NCI-H345 (cell line): Measurements from ENCODE around the gene EVL.

Source experiments
- DNase-seq: peaks from one replicate; lab custom pipeline; 2025; lab: John Stamatoyannopoulos, UW

The EVL gene

DNA sequence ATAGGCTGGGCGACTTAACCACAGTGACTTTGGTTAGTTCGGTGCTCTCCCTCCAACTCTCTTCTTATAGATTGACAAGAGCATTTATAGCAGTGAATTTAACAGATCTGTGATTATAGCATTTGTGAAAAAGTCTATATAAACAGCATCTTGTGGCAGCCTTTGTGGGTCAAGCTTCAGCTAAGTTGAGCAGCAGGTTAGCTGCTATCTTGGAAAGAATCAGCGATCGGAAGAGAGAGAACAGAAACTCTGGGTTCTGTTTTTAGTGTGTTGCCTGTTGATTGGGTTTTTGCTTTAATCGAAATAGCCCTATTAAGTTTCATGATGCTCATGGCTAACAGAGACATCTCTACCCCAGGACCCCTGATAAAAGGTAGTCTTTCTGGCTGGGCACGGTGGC is 20.2 kb downstream of the EVL start:
- DNase-seq = no peak

- DNase-seq = no peak
Measured at GRCh38 chr14:100086361-100086760, 21.1 kb downstream of the EVL start.

GRCh38 chr14:100088226-100088625 is 23.0 kb downstream of the EVL start:
- no peak for DNase-seq

DNA sequence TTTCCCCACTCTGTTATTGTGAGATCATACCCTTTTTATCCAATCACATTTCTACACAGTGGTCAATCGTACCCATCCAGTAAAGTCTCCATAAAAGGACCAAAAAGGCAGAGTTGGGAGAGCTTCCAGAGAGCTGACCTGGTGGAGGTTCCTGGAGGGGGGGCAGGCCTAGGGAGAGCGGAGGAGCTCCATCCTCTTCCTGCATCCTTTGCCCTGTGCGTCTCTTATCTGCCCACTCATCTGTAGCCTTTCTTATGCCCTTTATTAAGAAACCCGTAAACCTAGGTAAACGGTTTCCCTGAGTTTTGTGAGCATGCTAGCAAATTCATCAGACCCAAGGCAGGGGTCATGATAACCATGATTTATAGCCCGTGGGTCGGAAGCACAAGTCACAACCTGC is 26.2 kb downstream of the EVL start:
- DNase-seq = no peak

GRCh38 chr14:100092832-100093231 is 27.6 kb downstream of the EVL start:
- DNase-seq = no peak

DNA sequence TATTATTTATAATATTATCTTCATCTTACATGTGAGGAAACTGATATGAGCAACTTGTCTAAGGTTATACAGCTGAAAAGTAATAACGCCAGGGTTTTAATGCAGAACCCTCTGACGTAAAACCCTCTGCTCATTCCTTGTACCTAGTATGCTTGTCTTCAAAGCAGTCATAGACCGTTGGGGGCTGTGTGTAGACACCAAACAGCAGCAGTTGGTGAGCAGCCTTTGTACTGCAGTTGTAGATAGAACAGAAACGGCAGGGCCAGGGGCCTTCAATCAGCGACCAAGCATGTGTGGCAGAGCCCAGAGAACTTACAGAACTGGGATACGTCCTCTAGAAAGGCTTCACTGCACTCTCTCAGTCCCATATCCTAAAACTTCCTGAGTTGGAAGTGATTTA is 28.1 kb downstream of the EVL start:
- no peak for DNase-seq

- no peak for DNase-seq
Measured at GRCh38 chr14:100096656-100097055, 31.4 kb downstream of the EVL start.

- no peak for DNase-seq
Measured at GRCh38 chr14:100098171-100098570, 32.9 kb downstream of the EVL start.

DNA sequence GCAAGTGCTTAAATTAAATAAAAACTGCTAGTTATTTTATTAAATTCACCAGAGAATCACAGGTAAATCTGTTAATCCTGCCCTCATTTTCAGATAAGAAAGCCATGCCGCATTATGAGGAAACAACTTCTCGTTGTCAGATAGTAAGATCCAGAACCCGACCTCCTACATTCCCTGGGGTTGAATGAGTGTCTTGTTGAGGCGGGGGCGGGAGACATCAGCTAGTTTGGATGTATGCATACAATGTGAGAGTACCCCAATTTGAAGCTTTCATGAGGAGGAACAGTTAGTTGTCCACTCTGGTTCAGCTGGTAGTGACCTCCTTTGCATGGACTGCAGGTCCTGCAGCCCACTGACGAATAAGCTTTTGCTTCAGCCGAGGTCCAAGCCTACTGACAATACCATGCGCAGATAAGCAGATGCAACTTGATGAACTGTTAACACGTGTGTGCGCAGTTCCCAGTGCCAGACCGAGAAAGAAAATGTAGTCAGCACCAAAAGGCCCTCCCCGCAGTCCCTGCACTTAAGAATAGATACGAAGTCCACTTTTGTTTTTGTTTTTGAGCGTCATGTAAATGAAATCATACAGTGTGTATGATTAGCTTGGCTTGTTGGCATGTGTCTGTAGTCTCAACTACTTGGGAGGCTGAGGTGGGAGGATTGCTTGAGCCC is 34.9 kb downstream of the EVL start:
- DNase-seq = no peak

DNA sequence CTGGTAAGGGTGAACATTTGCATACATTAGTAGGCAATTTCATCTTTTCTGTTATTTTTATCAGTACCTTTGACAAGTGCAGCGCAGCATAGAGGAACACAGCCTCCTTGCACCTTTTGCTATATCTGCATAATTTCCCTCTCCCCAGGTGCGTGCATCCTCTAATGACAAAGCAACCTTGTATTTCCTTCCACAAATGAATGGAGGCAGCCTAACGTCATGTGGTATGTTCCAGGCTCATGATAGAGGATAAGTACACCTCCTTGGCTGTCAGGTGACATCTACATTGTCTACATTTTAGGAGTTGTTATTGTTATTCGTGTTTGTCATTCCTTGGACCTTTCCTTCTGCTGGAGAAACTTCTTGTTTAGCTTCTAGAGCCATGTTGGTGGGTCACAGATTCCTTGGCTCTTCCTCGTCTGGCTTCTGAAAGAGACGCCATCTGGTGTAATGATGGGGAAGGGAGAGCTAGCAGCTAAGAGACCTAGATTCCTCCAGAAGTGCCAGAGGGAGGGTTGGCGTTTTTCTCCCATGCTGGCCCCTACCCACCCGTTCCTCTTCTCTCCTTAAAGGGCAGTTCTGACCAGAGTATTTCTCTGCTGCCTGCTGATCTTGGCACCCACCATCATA is 37.0 kb downstream of the EVL start:
- no peak for DNase-seq

DNA sequence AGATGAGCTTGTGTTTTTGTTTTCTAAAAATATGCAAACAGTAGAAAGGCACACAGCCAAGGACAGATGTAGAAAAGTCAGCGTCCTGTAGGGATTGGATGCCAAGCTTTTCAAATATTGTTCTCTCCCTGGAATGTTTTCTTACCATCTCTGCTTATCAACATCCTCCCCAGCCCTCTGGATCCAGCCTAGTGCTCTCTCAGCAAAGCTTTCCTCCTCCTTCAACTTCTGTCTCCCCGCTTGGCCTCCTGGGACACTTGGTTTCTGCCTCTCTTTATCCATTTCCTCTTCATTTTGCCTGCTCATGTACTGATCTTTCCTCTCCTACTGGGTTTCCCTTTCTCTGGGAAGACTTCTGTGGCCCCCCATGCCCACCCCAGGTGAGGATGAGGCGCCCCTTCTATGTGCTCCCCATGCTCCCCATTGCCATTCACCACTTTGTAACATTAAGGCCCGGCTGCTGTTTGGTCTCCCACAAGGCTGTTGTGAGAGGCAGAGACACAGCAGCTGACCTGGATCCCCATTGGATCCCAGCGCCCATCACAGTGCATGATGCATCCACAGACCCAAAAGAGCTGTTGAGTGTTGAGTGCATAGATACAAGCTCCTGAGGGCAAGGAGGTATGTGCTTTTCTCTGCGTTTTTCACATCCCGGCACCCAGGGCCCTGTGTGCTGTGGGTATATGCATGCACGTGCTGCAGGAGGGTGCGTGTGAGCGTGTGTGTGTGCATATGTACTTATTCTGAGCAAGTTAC is 38.2 kb downstream of the EVL start:
- DNase-seq = no peak

- DNase-seq = no peak
Measured at GRCh38 chr14:100104006-100104352, 38.8 kb downstream of the EVL start.

GRCh38 chr14:100104523-100105300 is 39.5 kb downstream of the EVL start:
- DNase-seq = no peak

GRCh38 chr14:100105357-100106169 is 40.3 kb downstream of the EVL start:
- DNase-seq = no peak

DNA sequence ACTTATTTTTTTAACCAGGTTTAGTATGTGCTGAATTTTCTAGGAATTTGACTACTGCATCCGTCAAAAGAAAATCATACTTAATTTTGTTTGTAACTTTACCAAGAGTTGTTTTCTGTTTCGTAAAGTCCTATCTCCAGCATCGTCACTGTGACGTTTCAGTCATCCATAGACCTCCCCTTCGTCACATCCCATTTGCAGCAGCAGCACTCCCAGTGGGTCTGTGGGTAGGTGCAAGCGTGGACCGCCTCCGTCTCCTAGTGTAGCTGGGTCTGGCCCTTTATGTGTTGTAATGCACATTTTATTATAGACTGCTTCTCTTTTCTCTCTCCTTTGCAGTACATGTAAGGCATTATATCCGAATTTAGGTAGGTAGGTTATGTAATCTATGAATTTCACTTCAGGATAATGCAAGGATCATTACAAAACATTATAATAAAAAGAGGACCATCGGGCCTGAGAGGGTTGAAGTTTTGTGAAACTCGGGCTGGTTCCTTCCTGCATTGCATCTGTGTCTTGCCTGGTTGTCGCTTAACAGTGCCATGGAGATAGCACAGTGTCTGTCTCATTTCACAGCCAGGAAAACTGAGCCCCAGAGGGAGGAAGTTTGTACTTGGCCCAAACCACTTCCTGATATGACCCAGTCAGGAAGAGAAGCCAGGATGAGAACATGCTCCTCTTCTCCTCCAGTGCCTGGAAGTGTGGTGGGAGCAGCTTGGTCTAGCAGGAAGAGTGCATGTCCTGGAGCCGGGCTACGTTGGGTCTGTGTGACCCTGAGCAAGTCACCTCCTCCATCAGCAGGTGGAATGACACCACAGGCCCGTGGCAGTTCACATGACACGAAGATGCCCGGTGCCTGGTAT is 41.3 kb downstream of the EVL start:
- DNase-seq = no peak

DNA sequence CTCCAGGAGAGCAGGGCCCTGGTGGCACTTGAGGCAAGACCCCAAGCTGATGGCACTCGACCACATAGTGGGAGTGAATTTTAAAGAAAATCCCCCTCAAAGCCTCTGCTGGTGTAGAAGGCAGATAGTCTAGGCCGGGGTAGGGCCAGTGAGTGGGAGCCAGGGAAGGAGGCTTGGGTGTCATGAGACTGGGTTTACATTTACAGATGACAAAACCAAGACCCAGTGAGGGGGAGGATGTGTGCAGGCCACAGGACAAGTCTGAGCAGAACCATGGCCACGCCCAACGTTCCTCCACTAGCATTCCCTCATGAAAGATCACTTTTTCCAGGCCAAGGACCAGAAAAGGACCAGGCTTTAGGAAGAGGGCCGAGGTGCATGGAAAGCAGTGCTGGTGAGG is 42.0 kb downstream of the EVL start:
- no peak for DNase-seq

DNA sequence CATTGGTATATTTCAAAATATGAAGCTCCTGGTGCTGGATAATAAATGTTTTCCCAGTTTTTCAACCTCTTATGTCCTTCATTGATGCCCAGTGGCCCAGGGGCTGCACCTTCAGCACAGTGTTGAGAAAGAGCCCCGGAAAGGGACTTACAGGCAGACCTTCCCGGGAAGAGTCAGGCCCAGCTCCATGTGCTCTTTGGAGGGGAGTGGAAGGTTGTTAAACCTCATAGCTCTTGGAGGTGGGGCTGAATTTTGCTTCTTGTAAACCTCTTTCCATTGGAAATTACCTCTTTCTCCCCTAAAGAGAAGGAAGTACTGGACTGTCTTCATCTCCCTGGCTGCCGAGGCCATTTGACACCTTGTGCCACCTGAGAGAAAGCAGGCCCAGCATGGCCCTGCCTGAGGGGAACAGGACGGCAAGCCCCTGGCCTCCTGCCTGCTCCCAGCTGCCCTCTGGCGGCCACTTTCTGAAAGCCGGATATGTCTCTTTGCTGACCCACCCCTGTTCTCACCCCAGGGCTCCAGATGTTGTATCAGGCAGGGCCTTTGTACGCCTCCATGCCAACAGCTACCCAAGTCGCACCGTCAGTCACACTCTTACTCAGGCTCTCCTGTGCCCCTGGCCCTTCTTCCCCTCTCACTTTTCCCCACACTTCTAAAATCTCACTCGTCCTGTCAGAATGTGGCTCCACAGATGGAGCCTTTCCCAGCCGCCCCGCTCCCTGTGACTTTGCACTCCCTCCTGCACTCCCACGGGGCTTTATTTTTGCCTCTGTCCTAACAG is 43.0 kb downstream of the EVL start:
- peak; percentile 64 for DNase-seq

DNA sequence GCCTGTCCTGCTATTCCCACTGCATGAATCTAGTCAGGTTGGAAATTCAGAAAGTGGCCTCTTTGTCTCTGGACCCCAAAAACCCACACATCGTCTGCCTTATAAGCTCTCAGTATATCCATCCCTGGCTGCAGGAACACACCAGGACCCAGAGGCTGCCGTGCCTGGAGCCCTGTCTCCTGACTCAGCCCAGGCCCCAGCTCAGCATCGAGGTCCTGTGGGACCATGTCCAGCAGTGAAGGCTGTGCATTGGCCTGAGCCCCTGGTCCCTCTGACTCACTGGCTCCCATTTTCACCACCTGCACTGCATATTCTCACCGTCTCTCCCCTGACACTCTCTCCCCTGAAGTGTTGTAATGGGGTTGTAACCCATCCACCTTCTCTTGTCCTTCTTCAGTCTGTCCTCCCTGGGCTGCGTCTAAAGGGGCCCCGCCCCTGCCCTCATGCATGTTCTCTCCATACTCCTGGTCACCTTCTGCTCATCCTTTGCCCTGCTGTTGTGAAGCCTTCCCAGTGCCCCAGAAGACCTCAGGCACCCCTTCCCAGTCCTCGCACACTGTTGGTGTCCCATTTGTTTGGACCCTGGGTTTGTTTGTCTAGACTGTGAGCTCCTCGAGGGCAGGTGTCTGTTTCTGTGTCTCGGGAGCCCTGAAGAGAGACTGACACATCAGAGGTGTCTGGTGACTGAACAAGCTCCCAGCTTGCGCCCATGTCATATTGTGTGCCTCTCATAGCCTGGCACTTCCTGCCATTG is 43.8 kb downstream of the EVL start:
- DNase-seq = no peak

GRCh38 chr14:100109594-100109955 is 44.4 kb downstream of the EVL start:
- DNase-seq = no peak
